SK-N-SH (cell line): ENCODE data around the gene DPYSL5. TPM values are rescaled to one million over a fixed set of nuclear protein-coding genes. Genes with fewer than 3 reads are reported as not detected.

Experiments used
- CTCF ChIA-PET: fragments of 300-600, 350-600 bp; formaldehyde crosslinking; extraction: SDS; loops from one replicate; lab custom pipeline; 2021; lab: Yijun Ruan, JAX
- POLR2A ChIA-PET: fragments of 350-600 bp; sonication (Branson Sonifier 250); formaldehyde crosslinking; extraction: SDS; loops from one replicate; lab custom pipeline; 2020; ENCODE audit warnings: antibody characterized with exemption, inconsistent platforms; lab: Yijun Ruan, JAX
- DNase-seq: peaks from one replicate; pipeline ENCODE4 v3.0.0; 2012
- H2AFZ ChIP-seq: fragments of 200-600 bp; sonication (generic); 2 replicates; pipeline ENCODE4 v1.8.1; 2016; ENCODE audit warnings: antibody characterized with exemption, mild to moderate bottlenecking, low read depth
- H3F3A ChIP-seq: fragments of 200-600 bp; sonication (generic); replicated peaks from 2 replicates; pipeline ENCODE3; 2016; ENCODE audit warnings: antibody characterized with exemption, mild to moderate bottlenecking; ENCODE audit not compliant: insufficient read depth
- H3K27ac ChIP-seq, 2 experiments: fragments of 200-500 bp in 1 of 2; fragments of 200-600 bp in 1 of 2; sonication (Bioruptor generic) in 1 of 2; sonication (generic), shearing (Covaris generic) in 1 of 2; 2 replicates each; pipeline versions ENCODE4 v1.5.1 to v1.6.1; 2014 to 2016; ENCODE audit warnings: low read depth in 2 of 2, inconsistent platforms in 1 of 2, low read length in 1 of 2, mild to moderate bottlenecking in 1 of 2, mixed read lengths in 1 of 2
- H3K27me3 ChIP-seq: fragments of 200-600 bp; sonication (generic), shearing (Covaris generic); 2 replicates; pipeline ENCODE4 v1.6.1; 2016; ENCODE audit warnings: mixed run types; ENCODE audit not compliant: insufficient read depth
- H3K36me3 ChIP-seq, 2 experiments: fragments of 200-500 bp in 1 of 2; fragments of 200-600 bp in 1 of 2; sonication (Bioruptor generic) in 1 of 2; sonication (generic) in 1 of 2; replicated peaks in 1 of 2; 2 replicates each; pipeline versions ENCODE3 to v1.5.1; 2014 to 2016; ENCODE audit warnings: low read length in 1 of 2, mild to moderate bottlenecking in 1 of 2; ENCODE audit not compliant: insufficient read depth in 2 of 2, control insufficient read depth in 1 of 2
- H3K4me1 ChIP-seq, 2 experiments: fragments of 200-500 bp in 1 of 2; fragments of 200-600 bp in 1 of 2; sonication (Bioruptor generic) in 1 of 2; sonication (generic), shearing (Covaris generic) in 1 of 2; 2 replicates each; pipeline versions ENCODE4 v1.5.1 to v1.6.1; 2014 to 2016; ENCODE audit warnings: low read depth in 1 of 2, low read length in 1 of 2, mixed run types in 1 of 2; ENCODE audit not compliant: insufficient read depth in 2 of 2, control insufficient read depth in 1 of 2
- H3K4me2 ChIP-seq: fragments of 200-600 bp; sonication (generic), shearing (Covaris generic); 2 replicates; pipeline ENCODE4 v1.6.1; 2017; ENCODE audit warnings: mixed run types
- H3K4me3 ChIP-seq, 2 experiments: fragments of 200-500 bp in 1 of 2; fragments of 200-600 bp in 1 of 2; sonication (Bioruptor generic) in 1 of 2; sonication (generic), shearing (Covaris generic) in 1 of 2; 2 replicates each; pipeline versions ENCODE4 v1.5.1 to v1.8.1; 2014 to 2016; ENCODE audit warnings: low read depth in 2 of 2, inconsistent platforms in 1 of 2, low read length in 1 of 2, mild to moderate bottlenecking in 1 of 2, mixed read lengths in 1 of 2, moderate library complexity in 1 of 2
- H3K79me2 ChIP-seq: fragments of 200-600 bp; sonication (generic); 2 replicates; pipeline ENCODE4 v1.8.1; 2017; ENCODE audit warnings: mild to moderate bottlenecking; ENCODE audit not compliant: insufficient read depth
- H3K9ac ChIP-seq: fragments of 200-600 bp; sonication (generic); 2 replicates; pipeline ENCODE4 v1.6.1; 2017; ENCODE audit warnings: mixed run types
- H3K9me2 ChIP-seq: fragments of 200-600 bp; sonication (generic); 2 replicates; pipeline ENCODE4 v1.6.1; 2017; ENCODE audit warnings: mixed run types
- H3K9me3 ChIP-seq: fragments of 200-600 bp; sonication (generic); 2 replicates; pipeline ENCODE4 v1.6.1; 2017; ENCODE audit warnings: mixed run types, mild to moderate bottlenecking, moderate library complexity
- H4K20me1 ChIP-seq: fragments of 200-600 bp; sonication (generic); 2 replicates; pipeline ENCODE4 v1.6.1; 2017; ENCODE audit warnings: mild to moderate bottlenecking, mixed run types; ENCODE audit not compliant: insufficient read depth
- CHD2 ChIP-seq: fragments of 150-350 bp; IDR thresholded peaks from 2 replicates; pipeline ENCODE4 v1.6.1; 2018; ENCODE audit warnings: low read length; ENCODE audit not compliant: partially characterized antibody
- EZH2phosphoT487 ChIP-seq: fragments of 200-600 bp; sonication (generic); IDR thresholded peaks from 2 replicates; pipeline ENCODE4 v1.6.1; 2017; ENCODE audit warnings: low read depth, mixed run types, mild to moderate bottlenecking, antibody characterized with exemption, moderate library complexity, borderline replicate concordance
- FOXM1 ChIP-seq: IDR thresholded peaks from 2 replicates; pipeline ENCODE4 v1.4.0; 2012; ENCODE audit warnings: low read depth, mild to moderate bottlenecking
- GATA2 ChIP-seq: sonication (generic); formaldehyde crosslinking; IDR thresholded peaks from 2 replicates; pipeline ENCODE4 v1.5.0; 2020; ENCODE audit warnings: mild to moderate bottlenecking, missing genetic modification reagents
- IRF3 ChIP-seq: fragments of 150-350 bp; IDR thresholded peaks from 2 replicates; pipeline ENCODE4 v1.6.1; 2016; ENCODE audit warnings: mild to moderate bottlenecking, low read depth, low read length
- JUND ChIP-seq: IDR thresholded peaks from 2 replicates; pipeline ENCODE4 v1.4.0; 2012
- MEF2A ChIP-seq: IDR thresholded peaks from 2 replicates; pipeline ENCODE4 v1.4.0; 2012; ENCODE audit warnings: low read depth, borderline replicate concordance
- MXI1 ChIP-seq: IDR thresholded peaks from 2 replicates; pipeline ENCODE4 v1.6.1; 2012; ENCODE audit warnings: mild to moderate bottlenecking, low read depth, low read length, improper control_type of control experiment
- RCOR1 ChIP-seq: fragments of 150-350 bp; IDR thresholded peaks from 2 replicates; pipeline ENCODE4 v1.6.1; 2017; ENCODE audit warnings: antibody characterized with exemption, low read length
- REST ChIP-seq: IDR thresholded peaks from 2 replicates; pipeline ENCODE4 v1.6.1; 2012; ENCODE audit warnings: mild to moderate bottlenecking, low read depth, low read length, moderate library complexity
- RFX5 ChIP-seq: IDR thresholded peaks from 2 replicates; pipeline ENCODE4 v1.6.1; 2012; ENCODE audit warnings: mild to moderate bottlenecking, improper control_type of control experiment, low read length
- SIN3A ChIP-seq: IDR thresholded peaks from 2 replicates; pipeline ENCODE4 v1.6.1; 2012; ENCODE audit warnings: low read depth, mild to moderate bottlenecking, low read length, moderate library complexity, borderline replicate concordance
- TEAD4 ChIP-seq: IDR thresholded peaks from 2 replicates; pipeline ENCODE4 v1.4.0; 2012; ENCODE audit warnings: mild to moderate bottlenecking, borderline replicate concordance; ENCODE audit not compliant: insufficient read depth
- USF1 ChIP-seq: IDR thresholded peaks from 2 replicates; pipeline ENCODE4 v1.4.0; 2012; ENCODE audit warnings: low read depth, borderline replicate concordance
- WGBS: methylation state at CpG from one replicate; pipeline ENCODE4 v1.1.6; 2017; ENCODE audit warnings: low lambda C conversion rate; 5-methylcytosine and 5-hydroxymethylcytosine counted together
- polyA plus RNA-seq, 3 experiments: library from polyadenylated mRNA; depleted of rRNA; stranded (reverse); fragments of >200 nt; gene quantifications; 2 replicates each; pipeline ENCODE4 v1.2.3, GENCODE V29; 2012

Gene DPYSL5
- polyA plus RNA-seq, 1 of the 3 experiments (the other 2 are of a cell fraction), result 0.79 TPM

- no peak for TF ChIP-seq SIN3A
- no peak for TF ChIP-seq EZH2phosphoT487
- TF ChIP-seq JUND, result no peak
- TF ChIP-seq FOXM1, result no peak
- TF ChIP-seq, all 33 proteins: peak for 0
These were observed 56.9 kb downstream of the DPYSL5 start (continued) for GRCh38 chr2:26904839-26905238.

- TF ChIP-seq RCOR1 (no peak), RFX5 (no peak), MXI1 (no peak), USF1 (no peak), SIN3A (no peak), IRF3 (no peak), GATA2 (CRISPR knock-in tag) (no peak)
- Histone ChIP-seq H3K9ac (no peak overlapping the region), H3K4me3 (no peak overlapping the region), H3K79me2 (no peaks in the 10 kb centered on the region), H3K4me1 (peaks cover 0 to 11% of the 10 kb centered on the region in 2 experiments; a peak in 1 of 4 replicates), H3K27ac (no peak overlapping the region), H4K20me1 (no peaks in the 10 kb centered on the region), H3K9me3 (no peaks in the 10 kb centered on the region), H3K4me2 (no peak overlapping the region), H3F3A (no peaks in the 10 kb centered on the region), H3K9me2 (no peaks in the 10 kb centered on the region), H3K27me3 (peaks cover 33% of the 10 kb centered on the region), H2AFZ (no peak overlapping the region), H3K36me3 (peaks cover 0 to 6% of the 10 kb centered on the region in 2 experiments)
- DNase-seq, result no peak
- WGBS, result 65% methylated on average over 12 of the region's 12 CpGs
- POLR2A ChIA-PET, result interaction anchor here (0.6 kb wide), 1 partner anchor 12 kb away, joined by 4 read pairs; no protein-coding TSS in a partner anchor
- CTCF ChIA-PET, result interaction anchor here (1.3 to 25.9 kb wide), 3 partner anchors 17 to 57 kb away, joined by 4 to 779 read pairs (median 11); partner anchors contain the start of gene DPYSL5
These were observed 57.6 kb downstream of the DPYSL5 start for GRCh38 chr2:26905341-26906198.

GRCh38 chr2:26907416-26907815 lies 59.5 kb downstream of the DPYSL5 start:
- no peaks in the 10 kb centered on the region for H3K79me2 ChIP-seq
- H3K4me2 ChIP-seq, result no peak overlapping the region
- 65% methylated on average over 7 of the region's 7 CpGs for WGBS
- no peaks in the 10 kb centered on the region for H3F3A ChIP-seq
- H2AFZ ChIP-seq, result no peak overlapping the region
- CTCF ChIA-PET, result interaction anchor here (0.6 to 25.9 kb wide), 5 partner anchors 15 to 302 kb away, joined by 3 to 779 read pairs (median 8); partner anchors contain the start of gene DPYSL5
- peaks cover 3 to 12% of the 10 kb centered on the region in 2 experiments; a peak in 3 of 4 replicates for H3K4me1 ChIP-seq
- no peaks in the 10 kb centered on the region for H3K9me3 ChIP-seq
- H3K27ac ChIP-seq, result no peak overlapping the region
- POLR2A ChIA-PET, result interaction anchor here (0.6 kb wide), 1 partner anchor 58 kb away, joined by 3 read pairs; no protein-coding TSS in a partner anchor
- peaks cover 38% of the 10 kb centered on the region for H3K27me3 ChIP-seq
- peaks cover 0 to 3% of the 10 kb centered on the region in 2 experiments for H3K36me3 ChIP-seq
- H3K9ac ChIP-seq, result no peak overlapping the region
- no peak for DNase-seq
- no peaks in the 10 kb centered on the region for H3K9me2 ChIP-seq
- no peak overlapping the region for H3K4me3 ChIP-seq
- no peaks in the 10 kb centered on the region for H4K20me1 ChIP-seq
- no peak for TF ChIP-seq RCOR1
- TF ChIP-seq TEAD4, result no peak
- TF ChIP-seq REST, result no peak
- TF ChIP-seq IRF3, result no peak
- no peak for TF ChIP-seq MEF2A
- no peak for TF ChIP-seq CHD2
